Adrenal gland (tissue), 5 donors: ENCODE data around the gene HS3ST4.

Experiments
- POLR2A ChIP-seq, 2 donors: fragments of 450-650 bp; IDR thresholded peaks; one replicate each; pipeline ENCODE4 v1.6.1; 2017; ENCODE audit warnings: antibody characterized with exemption in 2 of 2, mild to moderate bottlenecking in 2 of 2, moderate library complexity in 1 of 2
- TF ChIP-seq, protein P1 (sequence below), 6 experiments: fragments of 450-650 bp in 4 of 6; fragments of 200-600 bp in 2 of 6; sonication (generic) in 1 of 6; IDR thresholded peaks; 1 replicate in 5 of 6; 2 replicates in 1 of 6; pipeline versions ENCODE4 v1.5.1 to v1.8.0; 2016 to 2021; ENCODE audit warnings: antibody characterized with exemption in 6 of 6, mild to moderate bottlenecking in 2 of 6, moderate library complexity in 1 of 6
- donor health status: DM: no; HTN: no; CAD: no.

DNA sequence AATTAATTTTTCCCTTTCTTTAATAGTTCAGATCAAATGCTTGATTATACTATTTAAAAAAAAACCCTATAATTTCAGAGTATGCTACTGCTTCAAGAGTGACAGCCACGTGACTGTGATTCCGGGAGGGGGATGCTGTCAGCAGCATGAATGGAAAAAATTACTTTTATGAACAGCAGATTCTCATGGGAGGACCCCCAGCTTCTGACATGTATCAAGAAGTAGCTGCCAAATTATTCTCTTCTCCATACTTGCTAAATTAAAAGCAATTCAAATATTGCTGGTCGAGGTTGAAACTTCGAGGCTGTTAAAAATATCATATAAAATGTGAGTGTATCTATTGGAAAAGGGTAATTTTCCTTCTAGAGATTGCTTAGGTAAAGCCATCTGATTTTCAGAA lies 95.0 kb downstream of the HS3ST4 start:
- TF ChIP-seq, protein P1, sequence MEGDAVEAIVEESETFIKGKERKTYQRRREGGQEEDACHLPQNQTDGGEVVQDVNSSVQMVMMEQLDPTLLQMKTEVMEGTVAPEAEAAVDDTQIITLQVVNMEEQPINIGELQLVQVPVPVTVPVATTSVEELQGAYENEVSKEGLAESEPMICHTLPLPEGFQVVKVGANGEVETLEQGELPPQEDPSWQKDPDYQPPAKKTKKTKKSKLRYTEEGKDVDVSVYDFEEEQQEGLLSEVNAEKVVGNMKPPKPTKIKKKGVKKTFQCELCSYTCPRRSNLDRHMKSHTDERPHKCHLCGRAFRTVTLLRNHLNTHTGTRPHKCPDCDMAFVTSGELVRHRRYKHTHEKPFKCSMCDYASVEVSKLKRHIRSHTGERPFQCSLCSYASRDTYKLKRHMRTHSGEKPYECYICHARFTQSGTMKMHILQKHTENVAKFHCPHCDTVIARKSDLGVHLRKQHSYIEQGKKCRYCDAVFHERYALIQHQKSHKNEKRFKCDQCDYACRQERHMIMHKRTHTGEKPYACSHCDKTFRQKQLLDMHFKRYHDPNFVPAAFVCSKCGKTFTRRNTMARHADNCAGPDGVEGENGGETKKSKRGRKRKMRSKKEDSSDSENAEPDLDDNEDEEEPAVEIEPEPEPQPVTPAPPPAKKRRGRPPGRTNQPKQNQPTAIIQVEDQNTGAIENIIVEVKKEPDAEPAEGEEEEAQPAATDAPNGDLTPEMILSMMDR (IDR thresholded peaks at IDR 0.05), result no peak
- no peak for TF ChIP-seq POLR2A (IDR thresholded peaks at IDR 0.05)
